ENCODE data around the gene MCF2L2. TPM values are rescaled to one million over a fixed set of nuclear protein-coding genes. Genes with fewer than 3 reads are reported as not detected.

Gene MCF2L2
- total and polyA plus RNA-seq, 7 experiments from 2014 or later = 0.15 to 4.3 (median 0.47) TPM; not detected in 1

DNA sequence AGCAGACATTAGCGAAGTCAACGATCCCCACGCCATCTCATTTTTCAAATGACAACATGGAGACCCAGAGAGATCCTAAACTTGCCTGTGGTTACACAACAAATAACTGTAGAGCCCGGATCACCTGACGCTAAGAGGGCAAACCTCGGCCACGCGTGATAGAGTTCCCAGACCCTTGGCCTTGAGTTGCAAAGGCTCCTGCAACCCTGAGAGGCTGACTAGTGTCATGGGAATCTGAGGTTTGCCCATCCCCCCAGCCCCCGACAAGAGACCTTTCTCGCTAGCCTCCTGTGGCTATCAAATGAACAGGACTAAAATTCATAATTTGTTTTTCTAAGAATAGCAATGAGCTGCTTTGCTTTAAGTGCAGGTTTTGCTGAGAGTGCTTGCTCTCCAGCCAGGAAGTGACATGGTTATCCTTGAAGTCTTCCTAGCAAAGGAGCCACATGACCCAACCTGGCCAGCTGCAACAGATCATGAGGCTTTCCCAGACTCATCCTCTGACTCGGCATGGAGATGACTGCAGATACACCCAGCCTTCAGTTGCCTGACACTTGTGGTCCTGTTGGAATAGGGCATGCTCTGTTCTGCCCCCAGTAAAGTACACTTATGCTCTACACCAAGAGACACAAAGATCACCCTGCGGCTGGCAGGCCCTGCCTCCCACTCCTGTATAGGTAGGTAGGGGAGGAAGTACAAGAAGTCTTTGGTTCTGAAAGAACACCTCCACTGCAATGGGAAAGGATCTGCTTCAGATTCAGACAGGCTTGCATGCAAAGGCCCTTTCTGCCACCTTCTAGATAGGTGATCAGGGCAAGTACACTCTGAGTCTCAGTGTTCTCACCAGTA is 36.0 kb downstream of the MCF2L2 start:
- CTCF ChIA-PET = no interaction called here
- Histone ChIP-seq H3K27me3 (ENCODE audit: control insufficient read depth in 2 of 2, insufficient read depth in 2 of 2, low read length in 2 of 2) (no peaks in the 10 kb centered on the region), H3K9me3 (ENCODE audit: control insufficient read depth in 2 of 3, low read length in 3 of 3) (no peaks in the 10 kb centered on the region), H3K4me1 (ENCODE audit: control insufficient read depth in 2 of 2, insufficient read depth in 2 of 2, low read length in 2 of 2) (no peaks in the 10 kb centered on the region), H3K4me3 (ENCODE audit: low read length) (no peak overlapping the region), H3K36me3 (ENCODE audit: control insufficient read depth in 2 of 3, insufficient read depth in 3 of 3, low read length in 3 of 3) (no peaks in the 10 kb centered on the region), H3K27ac (ENCODE audit: low read depth, low read length) (no peak overlapping the region)
- no peak overlapping the region for H3K4me3 Mint-ChIP-seq
- no peaks in the 10 kb centered on the region for H3K9me3 Mint-ChIP-seq
- H3K27ac Mint-ChIP-seq = no peak overlapping the region
- DNase-seq = no peak
- no peak for ATAC-seq
- no peaks in the 10 kb centered on the region for H3K36me3 Mint-ChIP-seq
- intact Hi-C loops (cut with micrococcal nuclease) = no loop called here
- H3K27me3 Mint-ChIP-seq = peaks cover 0 to 8% (median 0%) of the 10 kb centered on the region in 5 donors
- POLR2A ChIA-PET = no interaction called here
- H3K4me1 Mint-ChIP-seq = peaks cover 0 to 2% (median 0%) of the 10 kb centered on the region in 7 donors

DNA sequence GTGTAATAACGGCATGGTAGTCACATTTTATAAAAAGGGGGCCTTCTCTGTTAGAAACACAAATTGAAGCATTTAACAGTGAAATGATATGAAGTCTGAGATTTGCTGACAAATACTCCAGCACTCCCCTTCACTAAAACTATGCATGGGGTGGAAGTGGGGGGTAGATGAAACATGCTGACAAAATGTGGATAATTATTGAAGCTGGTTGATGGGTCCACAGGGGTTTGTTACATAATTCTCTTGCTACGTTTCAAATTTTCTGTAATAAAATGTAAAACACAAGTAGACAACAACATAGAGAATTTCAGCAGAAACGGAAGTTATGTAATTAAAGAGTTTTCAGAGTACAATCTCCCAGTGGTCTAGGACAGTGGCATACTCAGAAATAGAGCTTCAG is 37.0 kb downstream of the MCF2L2 start:
- ChIA-PET POLR2A (no interaction called here), CTCF (no interaction called here)
- Histone ChIP-seq H3K4me3 (ENCODE audit: low read length) (no peak overlapping the region), H3K9me3 (ENCODE audit: control insufficient read depth in 2 of 3, low read length in 3 of 3) (no peaks in the 10 kb centered on the region), H3K27ac (ENCODE audit: low read depth, low read length) (no peak overlapping the region), H3K4me1 (ENCODE audit: control insufficient read depth in 2 of 2, insufficient read depth in 2 of 2, low read length in 2 of 2) (no peaks in the 10 kb centered on the region), H3K36me3 (ENCODE audit: control insufficient read depth in 2 of 3, insufficient read depth in 3 of 3, low read length in 3 of 3) (no peaks in the 10 kb centered on the region), H3K27me3 (ENCODE audit: control insufficient read depth in 2 of 2, insufficient read depth in 2 of 2, low read length in 2 of 2) (no peaks in the 10 kb centered on the region)
- H3K4me3 Mint-ChIP-seq = no peak overlapping the region
- no peaks in the 10 kb centered on the region for H3K9me3 Mint-ChIP-seq
- DNase-seq (no peak), ATAC-seq (no peak)
- no peaks in the 10 kb centered on the region for H3K36me3 Mint-ChIP-seq
- intact Hi-C loops (cut with micrococcal nuclease) = no loop called here
- peaks cover 0 to 2% (median 0%) of the 10 kb centered on the region in 7 donors for H3K4me1 Mint-ChIP-seq
- peaks cover 0 to 5% (median 0%) of the 10 kb centered on the region in 5 donors for H3K27me3 Mint-ChIP-seq
- H3K27ac Mint-ChIP-seq = no peak overlapping the region

DNA sequence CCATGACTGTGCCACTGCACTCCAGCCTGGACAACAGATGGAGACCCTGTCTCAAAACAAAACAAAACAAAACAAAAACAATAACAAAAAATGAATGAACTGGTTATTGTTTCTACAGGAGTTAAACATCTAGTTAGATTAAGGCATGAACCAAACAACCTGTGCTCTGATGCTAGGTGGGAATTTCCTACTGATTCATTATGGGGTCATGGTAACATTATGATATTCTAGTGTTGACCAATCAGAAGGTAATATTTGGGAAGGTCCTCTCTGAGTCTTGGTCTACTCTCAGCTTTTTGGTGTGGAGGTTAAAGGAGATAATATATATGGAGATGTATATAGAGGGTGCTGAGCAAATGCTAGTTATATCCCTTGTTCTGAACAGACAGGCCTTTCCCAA is 37.6 kb downstream of the MCF2L2 start:
- Histone ChIP-seq H3K4me3 (ENCODE audit: low read length) (no peak overlapping the region), H3K9me3 (ENCODE audit: control insufficient read depth in 2 of 3, low read length in 3 of 3) (no peaks in the 10 kb centered on the region), H3K36me3 (ENCODE audit: control insufficient read depth in 2 of 3, insufficient read depth in 3 of 3, low read length in 3 of 3) (no peaks in the 10 kb centered on the region), H3K4me1 (ENCODE audit: control insufficient read depth in 2 of 2, insufficient read depth in 2 of 2, low read length in 2 of 2) (no peaks in the 10 kb centered on the region), H3K27me3 (ENCODE audit: control insufficient read depth in 2 of 2, insufficient read depth in 2 of 2, low read length in 2 of 2) (no peaks in the 10 kb centered on the region), H3K27ac (ENCODE audit: low read depth, low read length) (no peak overlapping the region)
- intact Hi-C loops (cut with micrococcal nuclease) = no loop called here
- POLR2A ChIA-PET = no interaction called here
- H3K36me3 Mint-ChIP-seq = no peaks in the 10 kb centered on the region
- DNase-seq (no peak), ATAC-seq (no peak)
- no peak overlapping the region for H3K27ac Mint-ChIP-seq
- peaks cover 0 to 4% (median 1%) of the 10 kb centered on the region in 7 donors for H3K4me1 Mint-ChIP-seq
- CTCF ChIA-PET = interaction anchor here (0.5 kb wide), 2 partner anchors 204 to 206 kb away, joined by 3 to 4 read pairs; no protein-coding TSS in a partner anchor
- H3K27me3 Mint-ChIP-seq = peaks cover 0 to 5% (median 0%) of the 10 kb centered on the region in 5 donors
- H3K4me3 Mint-ChIP-seq = no peak overlapping the region
- no peaks in the 10 kb centered on the region for H3K9me3 Mint-ChIP-seq

DNA sequence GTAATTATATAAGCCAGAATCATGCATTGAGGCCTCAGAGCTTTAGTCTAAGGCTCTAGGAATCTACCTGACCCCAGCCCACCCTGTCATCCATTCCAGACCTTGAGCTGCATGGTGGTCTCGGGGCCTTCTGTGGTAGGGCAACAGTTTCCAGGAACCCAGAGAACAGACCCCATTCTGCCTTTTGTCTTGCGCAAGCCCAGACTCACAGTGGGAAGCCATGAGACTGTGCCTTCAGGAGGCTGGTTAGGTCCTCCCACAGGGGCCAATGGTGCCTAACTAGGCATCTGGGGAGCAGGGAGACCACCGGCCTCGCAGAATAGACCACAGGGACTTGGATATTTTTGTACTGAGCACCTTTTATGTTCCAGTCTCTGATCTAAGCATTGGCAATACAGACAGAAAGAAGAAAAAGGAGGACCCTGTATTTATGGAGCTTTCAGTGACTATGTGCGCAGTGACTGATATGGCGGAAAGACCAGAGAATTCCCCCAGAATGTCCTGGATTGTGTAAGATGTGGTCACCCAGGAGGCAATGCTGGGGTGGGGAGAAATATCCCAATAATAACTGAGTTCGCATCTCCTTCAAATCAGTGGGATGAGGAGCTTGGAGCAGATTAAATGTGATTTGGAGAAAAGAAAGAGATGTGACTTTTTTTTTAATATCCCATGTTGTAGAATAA is 40.1 kb downstream of the MCF2L2 start:
- Histone ChIP-seq H3K27me3 (ENCODE audit: control insufficient read depth in 2 of 2, insufficient read depth in 2 of 2, low read length in 2 of 2) (no peaks in the 10 kb centered on the region), H3K4me1 (ENCODE audit: control insufficient read depth in 2 of 2, insufficient read depth in 2 of 2, low read length in 2 of 2) (no peaks in the 10 kb centered on the region), H3K27ac (ENCODE audit: low read depth, low read length) (no peak overlapping the region), H3K4me3 (ENCODE audit: low read length) (no peak overlapping the region), H3K36me3 (ENCODE audit: control insufficient read depth in 2 of 3, insufficient read depth in 3 of 3, low read length in 3 of 3) (no peaks in the 10 kb centered on the region), H3K9me3 (ENCODE audit: control insufficient read depth in 2 of 3, low read length in 3 of 3) (no peaks in the 10 kb centered on the region)
- Mint-ChIP-seq H3K27ac (no peak overlapping the region), H3K27me3 (no peaks in the 10 kb centered on the region), H3K4me1 (peaks cover 0 to 5% (median 3%) of the 10 kb centered on the region in 7 donors), H3K9me3 (no peaks in the 10 kb centered on the region), H3K36me3 (no peaks in the 10 kb centered on the region), H3K4me3 (no peak overlapping the region)
- ChIA-PET CTCF (interaction anchor here (0.7 to 1.5 kb wide), 2 partner anchors 264 to 266 kb away, joined by 3 to 7 read pairs; no protein-coding TSS in a partner anchor), POLR2A (interaction anchor here (0.6 kb wide), 2 partner anchors 229 to 524 kb away, joined by 3 read pairs; no protein-coding TSS in a partner anchor)
- intact Hi-C loops (cut with micrococcal nuclease) = loop anchor here in 1 of 2 donors (5.0 kb wide), 1 partner anchor 481 kb away; no protein-coding TSS in a partner anchor
- DNase-seq (no peak), ATAC-seq (no peak)

DNA sequence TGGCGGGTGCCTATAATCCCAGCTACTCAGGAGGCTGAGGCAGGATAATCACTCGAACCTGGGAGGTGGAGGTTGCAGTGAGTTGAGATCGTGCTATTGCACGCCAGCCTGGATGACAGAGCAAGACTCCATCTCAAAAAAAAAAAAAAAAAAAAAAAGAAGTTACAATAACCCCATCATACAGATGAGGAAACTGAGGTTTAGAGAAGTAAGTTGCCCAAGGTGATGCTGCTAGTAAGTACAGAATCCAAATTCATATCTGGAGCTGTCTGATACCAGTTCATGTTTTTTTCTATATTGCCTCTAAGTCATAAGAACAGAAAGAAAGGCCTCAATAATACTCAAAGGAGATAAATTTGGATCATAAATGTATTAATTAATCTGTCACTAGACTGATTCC is 40.6 kb downstream of the MCF2L2 start:
- Mint-ChIP-seq H3K27ac (no peak overlapping the region), H3K36me3 (no peaks in the 10 kb centered on the region), H3K27me3 (no peaks in the 10 kb centered on the region), H3K4me3 (no peak overlapping the region), H3K4me1 (peaks cover 0 to 5% (median 3%) of the 10 kb centered on the region in 7 donors), H3K9me3 (no peaks in the 10 kb centered on the region)
- Histone ChIP-seq H3K27ac (ENCODE audit: low read depth, low read length) (no peak overlapping the region), H3K36me3 (ENCODE audit: control insufficient read depth in 2 of 3, insufficient read depth in 3 of 3, low read length in 3 of 3) (no peaks in the 10 kb centered on the region), H3K27me3 (ENCODE audit: control insufficient read depth in 2 of 2, insufficient read depth in 2 of 2, low read length in 2 of 2) (no peaks in the 10 kb centered on the region), H3K4me3 (ENCODE audit: low read length) (no peak overlapping the region), H3K9me3 (ENCODE audit: control insufficient read depth in 2 of 3, low read length in 3 of 3) (no peaks in the 10 kb centered on the region), H3K4me1 (ENCODE audit: control insufficient read depth in 2 of 2, insufficient read depth in 2 of 2, low read length in 2 of 2) (no peaks in the 10 kb centered on the region)
- ChIA-PET POLR2A (no interaction called here), CTCF (interaction anchor here (0.7 to 1.5 kb wide), 2 partner anchors 264 to 265 kb away, joined by 3 to 7 read pairs; no protein-coding TSS in a partner anchor)
- intact Hi-C loops (cut with micrococcal nuclease) = loop anchor here (2.0 to 5.0 kb wide), 3 partner anchors 379 to 480 kb away; no protein-coding TSS in a partner anchor
- no peak for DNase-seq
- ATAC-seq = no peak

DNA sequence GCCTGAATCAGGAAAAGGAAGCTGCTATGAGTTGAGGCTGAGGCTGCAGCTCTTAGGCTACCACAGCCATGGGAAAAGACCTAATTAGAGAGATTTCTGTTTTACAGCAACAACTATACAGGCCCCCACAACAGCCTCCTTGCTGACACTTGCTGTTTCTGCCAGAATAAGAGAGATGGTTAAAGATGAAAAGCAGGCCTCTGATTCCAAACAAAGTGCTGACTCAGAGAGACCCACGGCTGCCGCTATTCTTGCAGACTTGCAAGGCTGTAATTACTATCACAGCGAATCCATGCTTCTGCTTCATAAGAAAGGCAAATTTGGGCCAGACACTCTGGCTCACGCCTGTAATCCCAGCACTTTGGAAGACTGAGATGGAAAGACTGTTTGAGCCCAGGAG is 41.8 kb downstream of the MCF2L2 start:
- Histone ChIP-seq H3K9me3 (ENCODE audit: control insufficient read depth in 2 of 3, low read length in 3 of 3) (no peaks in the 10 kb centered on the region), H3K36me3 (ENCODE audit: control insufficient read depth in 2 of 3, insufficient read depth in 3 of 3, low read length in 3 of 3) (no peaks in the 10 kb centered on the region), H3K4me3 (ENCODE audit: low read length) (no peak overlapping the region), H3K27me3 (ENCODE audit: control insufficient read depth in 2 of 2, insufficient read depth in 2 of 2, low read length in 2 of 2) (no peaks in the 10 kb centered on the region), H3K27ac (ENCODE audit: low read depth, low read length) (no peak overlapping the region), H3K4me1 (ENCODE audit: control insufficient read depth in 2 of 2, insufficient read depth in 2 of 2, low read length in 2 of 2) (no peaks in the 10 kb centered on the region)
- CTCF ChIA-PET = interaction anchor here (0.8 to 9.1 kb wide), 5 partner anchors 13 to 268 kb away, joined by 3 to 100 read pairs (median 5); no protein-coding TSS in a partner anchor
- H3K4me1 Mint-ChIP-seq = peaks cover 0 to 6% (median 3%) of the 10 kb centered on the region in 7 donors
- no peaks in the 10 kb centered on the region for H3K36me3 Mint-ChIP-seq
- H3K27ac Mint-ChIP-seq = no peak overlapping the region
- H3K27me3 Mint-ChIP-seq = no peaks in the 10 kb centered on the region
- DNase-seq (no peak), ATAC-seq (no peak)
- intact Hi-C loops (cut with micrococcal nuclease) = loop anchor here (1.0 to 5.0 kb wide), 7 partner anchors 202 to 672 kb away; no protein-coding TSS in a partner anchor
- POLR2A ChIA-PET = no interaction called here
- H3K4me3 Mint-ChIP-seq = no peak overlapping the region
- no peaks in the 10 kb centered on the region for H3K9me3 Mint-ChIP-seq
